ENCODE results near the gene MSRB1.

DNA sequence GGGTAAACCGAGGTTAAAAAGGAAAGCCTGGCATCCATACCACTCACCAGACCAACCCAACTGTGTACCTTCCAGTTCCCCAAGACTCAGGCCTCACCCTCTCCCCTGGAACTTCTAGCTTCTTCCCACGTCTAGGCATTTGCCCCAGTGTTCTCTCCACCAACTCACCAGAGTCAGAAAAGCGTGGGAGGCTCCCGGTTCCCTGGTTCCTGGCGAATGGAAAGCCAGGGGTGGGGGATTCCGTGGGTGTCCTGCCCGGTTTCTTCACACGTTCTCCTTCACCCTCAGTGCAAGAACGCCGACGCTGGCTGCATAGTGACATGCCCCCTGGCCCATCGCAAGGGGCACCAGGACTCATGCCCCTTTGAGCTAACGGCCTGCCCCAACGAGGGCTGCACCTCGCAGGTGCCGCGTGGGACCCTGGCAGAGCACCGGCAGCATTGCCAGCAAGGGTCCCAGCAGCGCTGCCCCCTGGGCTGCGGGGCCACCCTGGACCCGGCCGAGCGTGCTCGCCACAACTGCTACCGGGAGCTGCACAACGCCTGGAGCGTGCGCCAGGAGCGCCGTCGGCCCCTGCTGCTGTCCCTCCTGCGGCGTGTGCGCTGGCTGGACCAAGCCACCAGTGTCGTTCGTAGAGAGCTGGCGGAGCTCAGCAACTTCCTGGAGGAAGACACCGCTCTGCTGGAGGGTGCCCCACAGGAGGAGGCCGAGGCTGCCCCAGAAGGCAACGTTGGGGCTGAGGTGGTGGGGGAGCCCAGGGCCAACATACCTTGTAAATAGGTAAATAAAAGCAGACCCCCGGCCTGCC lies 25.4 kb upstream of the MSRB1 start:
- TF ChIP-seq, protein P1, sequence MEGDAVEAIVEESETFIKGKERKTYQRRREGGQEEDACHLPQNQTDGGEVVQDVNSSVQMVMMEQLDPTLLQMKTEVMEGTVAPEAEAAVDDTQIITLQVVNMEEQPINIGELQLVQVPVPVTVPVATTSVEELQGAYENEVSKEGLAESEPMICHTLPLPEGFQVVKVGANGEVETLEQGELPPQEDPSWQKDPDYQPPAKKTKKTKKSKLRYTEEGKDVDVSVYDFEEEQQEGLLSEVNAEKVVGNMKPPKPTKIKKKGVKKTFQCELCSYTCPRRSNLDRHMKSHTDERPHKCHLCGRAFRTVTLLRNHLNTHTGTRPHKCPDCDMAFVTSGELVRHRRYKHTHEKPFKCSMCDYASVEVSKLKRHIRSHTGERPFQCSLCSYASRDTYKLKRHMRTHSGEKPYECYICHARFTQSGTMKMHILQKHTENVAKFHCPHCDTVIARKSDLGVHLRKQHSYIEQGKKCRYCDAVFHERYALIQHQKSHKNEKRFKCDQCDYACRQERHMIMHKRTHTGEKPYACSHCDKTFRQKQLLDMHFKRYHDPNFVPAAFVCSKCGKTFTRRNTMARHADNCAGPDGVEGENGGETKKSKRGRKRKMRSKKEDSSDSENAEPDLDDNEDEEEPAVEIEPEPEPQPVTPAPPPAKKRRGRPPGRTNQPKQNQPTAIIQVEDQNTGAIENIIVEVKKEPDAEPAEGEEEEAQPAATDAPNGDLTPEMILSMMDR (conservative IDR thresholded peaks at IDR 0.05; ENCODE audit: low read length) = no peak
- TF ChIP-seq EZH2phosphoT487 (IDR thresholded peaks at IDR 0.05; ENCODE audit: borderline replicate concordance) = no peak
